HG03060 (cell line): ENCODE measurements around the gene QKI.
"Not testable (repeated sequence)": the region's sequence is repeated elsewhere in the genome, so short reads cannot be mapped to it uniquely, and the experiment has no call there.

Experiments used
- ATAC-seq: cut with Tn5 transposase; IDR thresholded peaks from one replicate; pipeline ENCODE4 v1.9.1; 2021; ENCODE audit warnings: low read depth, moderate number of reproducible peaks; ENCODE audit not compliant: unreplicated experiment

QKI gene

GRCh38 chr6:163570579-163571231, 156.2 kb downstream of the QKI start:
- no peak for ATAC-seq

DNA sequence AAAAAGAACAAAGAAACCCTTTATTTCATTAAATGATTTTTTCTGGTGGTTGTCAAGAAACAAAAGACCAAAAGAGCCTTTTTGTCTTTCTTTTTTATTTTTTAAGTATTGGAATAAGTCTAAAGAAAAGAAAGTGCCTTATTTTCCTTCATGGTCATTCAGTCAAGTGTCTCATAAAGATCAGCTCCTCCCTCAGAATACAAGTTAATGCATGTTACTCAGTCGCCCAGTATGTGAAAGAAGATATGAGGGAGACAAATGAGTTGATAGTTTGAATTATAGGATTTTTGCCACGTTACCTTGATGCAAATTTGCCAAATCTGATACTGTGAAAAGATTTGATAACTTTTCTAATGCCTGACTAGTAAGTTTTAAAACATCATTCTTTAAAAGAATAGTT, 157.2 kb downstream of the QKI start:
- no peak for ATAC-seq

DNA sequence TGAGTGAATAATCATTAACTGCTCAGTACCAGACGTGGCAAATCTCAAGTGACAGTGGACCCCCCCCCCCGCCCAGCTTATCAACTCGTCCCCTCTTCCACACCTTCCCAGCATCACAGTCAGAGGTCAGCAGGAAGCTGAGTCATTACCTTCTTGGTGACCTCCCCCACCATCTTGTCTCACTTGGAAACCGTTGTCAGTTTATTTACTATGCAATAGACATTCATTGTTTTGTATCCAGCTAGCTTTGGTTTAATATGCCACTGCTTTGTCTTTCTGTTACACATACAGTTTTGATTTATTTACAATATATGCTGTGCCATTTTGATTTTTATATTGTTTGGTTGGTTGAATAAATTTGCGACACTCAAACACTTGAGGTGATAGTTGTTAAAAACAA, 158.1 kb downstream of the QKI start:
- ATAC-seq: no peak

DNA sequence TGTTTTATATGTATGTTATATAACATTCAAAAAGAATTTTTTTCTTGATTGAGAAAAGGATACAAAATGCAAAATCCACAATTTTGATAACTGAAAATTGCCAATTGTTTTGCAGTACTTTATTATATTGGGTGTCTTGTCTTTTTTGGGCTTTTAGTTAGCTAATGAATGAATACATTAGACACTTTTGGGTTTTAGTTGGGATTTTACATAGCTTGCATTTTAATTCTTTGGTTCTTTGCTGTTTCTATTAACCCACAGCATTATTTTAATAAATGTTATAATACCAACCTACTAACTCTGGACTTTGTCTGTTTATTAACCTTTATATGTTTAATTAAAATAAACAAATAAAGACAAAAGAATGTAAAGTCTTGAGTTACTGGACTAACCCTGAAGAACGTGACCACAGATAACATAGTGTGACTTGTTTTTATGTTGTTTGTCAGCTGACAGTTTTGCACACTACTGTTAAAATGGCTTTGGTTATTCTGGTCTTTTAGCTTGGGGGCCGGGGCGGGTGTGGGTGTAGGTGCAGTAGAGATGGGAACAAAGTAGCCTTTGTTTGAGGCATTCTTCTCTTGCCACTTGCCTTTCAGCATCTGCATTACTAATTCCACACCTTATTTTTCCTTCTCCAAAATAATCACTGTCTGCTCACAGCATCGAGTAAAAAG, 159.1 kb downstream of the QKI start:
- no peak for ATAC-seq

DNA sequence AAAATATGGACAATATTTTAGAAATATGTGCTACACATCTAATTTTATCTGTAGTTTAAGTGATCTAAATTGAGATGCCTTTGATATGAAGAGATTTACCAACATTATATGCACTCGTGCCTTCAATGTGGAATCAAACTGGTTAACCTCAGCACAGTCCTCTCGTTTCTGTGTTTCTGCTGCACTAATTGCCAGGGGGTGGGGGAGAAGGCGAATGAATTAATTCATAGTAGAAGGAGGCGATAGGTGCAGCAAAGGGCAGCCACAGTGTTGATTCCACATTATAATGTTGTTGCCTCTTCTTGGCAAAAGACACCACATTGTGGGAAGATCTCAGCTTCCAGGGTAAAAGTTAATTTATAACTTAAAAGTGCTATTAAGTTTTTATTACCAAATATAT, 161.6 kb downstream of the QKI start:
- ATAC-seq: no peak

- ATAC-seq: no peak
Measured at GRCh38 chr6:163577404-163577803, 162.9 kb downstream of the QKI start.

- ATAC-seq: no peak
Measured at GRCh38 chr6:163579111-163579879, 164.8 kb downstream of the QKI start.

GRCh38 chr6:163579880-163580295, 165.4 kb downstream of the QKI start:
- ATAC-seq: no peak

GRCh38 chr6:163580311-163581030, 166.0 kb downstream of the QKI start:
- ATAC-seq: no peak

DNA sequence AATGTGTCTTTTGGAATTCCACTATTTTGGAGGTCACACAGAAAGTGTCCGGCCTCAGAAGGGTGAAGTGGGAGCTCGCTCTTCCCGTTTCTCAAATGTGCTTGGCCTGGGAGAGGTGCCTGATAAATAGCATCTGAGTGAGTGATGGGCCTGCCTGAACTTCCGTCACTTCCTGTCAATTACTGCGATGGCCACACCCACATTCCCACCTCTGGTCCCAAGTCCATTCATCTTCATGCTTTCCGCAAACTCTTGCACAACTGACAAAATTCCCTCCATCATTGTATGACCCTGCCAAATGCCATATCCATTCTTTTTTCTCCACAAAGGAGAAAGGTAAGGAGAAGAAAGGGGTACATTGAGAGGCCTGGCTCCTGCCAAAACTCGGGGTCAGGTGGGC, 169.0 kb downstream of the QKI start:
- ATAC-seq: no peak

- no peak for ATAC-seq
Measured at GRCh38 chr6:163585932-163586437, 171.5 kb downstream of the QKI start.

DNA sequence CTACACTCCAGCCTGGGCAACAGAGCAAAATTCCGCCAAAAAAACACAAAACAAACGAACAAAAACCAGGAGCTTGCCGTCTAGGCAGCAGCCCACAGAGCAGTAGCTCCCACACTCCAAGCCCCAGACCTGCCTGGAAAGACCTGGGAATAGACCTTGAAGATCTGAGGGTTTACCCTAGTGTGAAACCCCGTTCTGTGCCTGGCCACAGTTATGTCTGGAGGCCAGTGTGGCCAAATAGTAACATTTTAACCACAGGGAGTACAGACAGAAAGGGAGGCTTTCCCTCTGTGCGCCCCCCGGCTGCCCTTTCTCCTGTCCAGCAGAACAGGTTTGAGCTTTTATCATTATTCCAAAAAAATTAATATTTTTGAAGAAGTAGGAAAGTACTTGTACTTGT, 172.4 kb downstream of the QKI start:
- ATAC-seq: no peak

GRCh38 chr6:163588220-163588919, 173.9 kb downstream of the QKI start:
- ATAC-seq: no peak

DNA sequence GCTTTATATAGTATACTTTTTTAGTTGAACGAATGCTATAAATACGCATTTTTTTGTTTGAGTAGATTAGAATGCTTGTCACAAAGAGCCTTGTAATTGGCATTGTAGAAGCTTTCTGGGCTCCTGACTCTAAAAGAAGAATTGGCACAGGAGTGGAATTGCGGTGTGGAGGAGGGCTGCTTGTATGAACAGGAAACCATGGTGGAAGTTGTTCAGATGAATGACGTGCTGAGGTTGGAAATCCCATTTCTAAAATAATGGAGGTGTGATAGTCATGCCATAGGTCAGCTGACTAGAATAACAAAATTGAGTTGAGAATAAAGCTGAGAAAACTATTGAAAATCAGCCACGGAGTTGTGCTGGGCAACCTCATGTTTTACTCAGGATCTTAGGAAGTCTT, 174.9 kb downstream of the QKI start:
- ATAC-seq: no peak

- not testable (repeated sequence) for ATAC-seq
Measured at GRCh38 chr6:163590132-163590531, 175.6 kb downstream of the QKI start.

GRCh38 chr6:163592872-163593271, 178.4 kb downstream of the QKI start:
- ATAC-seq: no peak

DNA sequence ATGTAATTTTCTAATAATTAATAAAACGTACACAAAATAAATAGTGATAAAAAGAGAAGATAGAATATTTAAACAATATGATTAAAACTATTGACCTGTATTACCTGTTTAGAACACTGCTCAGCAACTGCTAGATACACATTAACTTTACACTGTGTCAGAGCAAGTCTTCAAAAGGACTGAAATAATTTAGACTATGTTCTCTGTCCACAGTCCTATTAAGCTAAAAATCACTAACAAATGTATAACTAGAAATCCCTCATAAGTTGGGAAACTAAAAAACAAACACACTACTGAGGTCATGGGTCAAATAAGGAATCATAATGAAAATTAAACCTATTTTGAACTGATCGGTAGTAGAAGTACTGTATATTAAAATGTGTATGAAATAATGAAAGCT, 181.7 kb downstream of the QKI start:
- no peak for ATAC-seq

GRCh38 chr6:163599136-163599535, 184.6 kb downstream of the QKI start:
- no peak for ATAC-seq

- no peak for ATAC-seq
Measured at GRCh38 chr6:163599684-163600083, 185.2 kb downstream of the QKI start.

DNA sequence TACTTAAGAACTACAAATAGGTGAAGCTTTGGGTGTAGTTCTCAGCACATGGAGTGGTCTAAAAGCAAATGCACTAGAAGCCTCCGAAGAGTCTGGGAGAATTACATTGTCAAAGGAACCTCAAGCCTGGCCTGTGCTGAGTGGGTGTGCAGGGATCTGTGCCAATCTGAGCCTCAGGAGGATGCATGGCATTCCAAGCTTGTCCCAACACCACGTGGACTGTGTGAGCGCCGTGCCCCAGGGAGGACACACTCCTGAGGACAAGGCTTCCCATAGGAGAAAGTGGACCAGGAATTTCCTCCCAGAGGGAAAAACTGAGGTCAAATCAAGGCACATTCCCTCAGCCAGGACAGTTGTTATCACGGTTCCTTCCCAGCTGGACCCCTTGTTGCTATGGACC, 185.8 kb downstream of the QKI start:
- no peak for ATAC-seq
